Bronchial epithelial cell (primary cell): ENCODE results near the gene FXYD7. TPM values are rescaled to one million over a fixed set of nuclear protein-coding genes. Genes with fewer than 3 reads are reported as not detected.
A peak's percentile ranks its signal among the peaks of the same experiment; 100 is the strongest.

ENCODE experiments used
- DNase-seq: peaks from one replicate; pipeline ENCODE4 v3.0.0-alpha.2; 2010; ENCODE audit warnings: low read depth
- FAIRE-seq: peaks from 2 replicates; lab custom pipeline; 2011; peaks lifted over from hg19 to GRCh38; lab: Jason Lieb, UNC
- H3K27me3 ChIP-seq: 2 replicates; pipeline ENCODE4 v1.5.1; 2011; ENCODE audit warnings: low read length; ENCODE audit not compliant: control insufficient read depth, insufficient read depth
- H3K36me3 ChIP-seq: 2 replicates; pipeline ENCODE4 v1.5.1; 2011; ENCODE audit warnings: low read length; ENCODE audit not compliant: control insufficient read depth, insufficient read depth
- H3K4me3 ChIP-seq: 2 replicates; pipeline ENCODE4 v1.5.1; 2011; ENCODE audit warnings: mild to moderate bottlenecking, low read depth, low read length, control low read depth
- total RNA-seq: library from RNA; depleted of rRNA; stranded (reverse); fragments of >200 nt; gene quantifications from 2 replicates; pipeline ENCODE4 v1.2.1, GENCODE V29; 2014
- TF ChIP-seq, protein P1 (sequence below): IDR thresholded peaks from 2 replicates; pipeline ENCODE4 v1.5.1; 2011; ENCODE audit warnings: mild to moderate bottlenecking, moderate library complexity, low read length, control low read depth, inconsistent platforms; ENCODE audit not compliant: insufficient read depth, severe bottlenecking

Gene FXYD7
- total RNA-seq, 1 donor from 2014 or later = not detected

DNA sequence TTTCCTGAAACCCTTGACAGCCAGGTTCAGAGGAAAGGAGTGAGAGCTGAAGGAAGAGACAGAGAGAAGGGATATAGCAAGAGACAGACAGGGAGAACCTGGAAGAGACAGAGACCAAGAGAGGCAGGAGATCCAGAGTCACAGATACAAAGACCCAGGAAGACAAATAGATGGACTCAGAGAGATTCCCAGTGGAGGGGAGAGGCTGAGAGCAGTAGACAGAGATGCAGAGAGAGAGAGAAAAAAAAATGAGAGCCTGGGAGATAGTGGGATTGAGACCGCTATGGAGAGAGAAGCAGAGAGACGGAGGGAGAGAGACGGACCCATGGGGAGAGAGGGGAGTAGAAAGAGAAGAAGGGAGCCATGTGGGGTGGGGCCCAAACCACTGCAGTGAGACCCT lies 763 bp downstream of the FXYD7 start:
- Histone ChIP-seq H3K36me3 (no peaks in the 10 kb centered on the region), H3K4me3 (no peak overlapping the region), H3K27me3 (peaks cover 17% of the 10 kb centered on the region)
- FAIRE-seq (no peak), DNase-seq (no peak)
- TF ChIP-seq, protein P1, sequence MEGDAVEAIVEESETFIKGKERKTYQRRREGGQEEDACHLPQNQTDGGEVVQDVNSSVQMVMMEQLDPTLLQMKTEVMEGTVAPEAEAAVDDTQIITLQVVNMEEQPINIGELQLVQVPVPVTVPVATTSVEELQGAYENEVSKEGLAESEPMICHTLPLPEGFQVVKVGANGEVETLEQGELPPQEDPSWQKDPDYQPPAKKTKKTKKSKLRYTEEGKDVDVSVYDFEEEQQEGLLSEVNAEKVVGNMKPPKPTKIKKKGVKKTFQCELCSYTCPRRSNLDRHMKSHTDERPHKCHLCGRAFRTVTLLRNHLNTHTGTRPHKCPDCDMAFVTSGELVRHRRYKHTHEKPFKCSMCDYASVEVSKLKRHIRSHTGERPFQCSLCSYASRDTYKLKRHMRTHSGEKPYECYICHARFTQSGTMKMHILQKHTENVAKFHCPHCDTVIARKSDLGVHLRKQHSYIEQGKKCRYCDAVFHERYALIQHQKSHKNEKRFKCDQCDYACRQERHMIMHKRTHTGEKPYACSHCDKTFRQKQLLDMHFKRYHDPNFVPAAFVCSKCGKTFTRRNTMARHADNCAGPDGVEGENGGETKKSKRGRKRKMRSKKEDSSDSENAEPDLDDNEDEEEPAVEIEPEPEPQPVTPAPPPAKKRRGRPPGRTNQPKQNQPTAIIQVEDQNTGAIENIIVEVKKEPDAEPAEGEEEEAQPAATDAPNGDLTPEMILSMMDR = no peak

DNA sequence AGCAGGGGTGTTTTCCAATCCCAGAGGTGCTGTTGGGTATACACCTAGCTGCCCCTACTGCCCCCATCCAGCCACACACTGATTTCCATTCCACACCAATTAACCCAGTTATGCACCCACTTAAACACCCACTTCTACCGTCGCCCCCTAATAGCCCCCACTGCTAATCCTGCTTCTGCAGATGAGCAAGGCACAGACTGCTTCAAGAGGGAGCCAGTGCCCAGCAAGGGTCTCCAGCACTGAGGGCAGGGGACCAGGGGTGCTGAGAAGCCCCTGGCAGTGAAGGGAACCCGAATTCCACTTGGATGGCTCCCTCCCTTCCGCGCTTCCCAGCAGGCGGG lies 1.2 kb downstream of the FXYD7 start:
- TF ChIP-seq, protein P1 = no peak
- FAIRE-seq = no peak
- DNase-seq = no peak
- H3K36me3 ChIP-seq = no peaks in the 10 kb centered on the region
- peaks cover 17% of the 10 kb centered on the region for H3K27me3 ChIP-seq
- H3K4me3 ChIP-seq = no peak overlapping the region

DNA sequence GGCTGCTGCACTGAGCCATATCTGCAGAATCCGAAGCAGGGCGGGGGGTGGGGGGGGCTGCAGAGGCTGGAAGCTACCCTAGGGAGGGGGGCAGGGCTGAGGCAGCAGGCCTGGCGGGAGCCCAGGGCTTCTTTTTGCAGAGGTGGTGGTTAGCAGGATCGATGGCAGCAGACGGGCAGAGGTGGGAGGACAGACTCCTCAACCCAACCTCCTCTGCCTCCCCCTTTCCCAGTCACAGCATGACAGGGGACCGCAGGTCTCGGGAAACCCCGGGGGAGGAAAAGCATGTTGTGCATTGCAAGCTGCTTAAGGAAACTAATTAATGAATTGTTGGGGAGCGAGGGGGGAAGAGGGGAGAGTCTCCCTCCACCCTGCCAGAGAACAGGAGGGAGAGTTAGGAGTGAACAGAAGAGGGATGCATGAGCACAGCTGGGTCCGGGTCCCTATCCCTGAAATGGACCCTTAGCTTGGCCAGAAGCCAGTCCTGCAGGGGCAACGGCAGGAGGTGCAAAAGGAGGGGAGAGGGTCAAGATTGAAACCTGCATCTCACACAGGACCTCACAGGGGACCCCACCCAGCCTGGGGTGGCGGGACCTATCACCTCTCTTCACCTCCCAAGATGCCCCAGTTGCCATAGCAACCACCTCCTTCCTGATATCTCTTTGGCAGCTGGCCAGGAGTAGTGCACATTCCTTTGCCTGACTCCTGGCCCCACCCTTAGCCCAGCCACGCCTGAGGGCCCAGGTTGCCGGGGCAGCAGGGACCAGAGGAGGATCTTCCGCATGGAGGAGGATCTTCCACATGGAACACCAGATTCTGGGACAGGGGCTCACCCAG lies 1.8 kb downstream of the FXYD7 start:
- no peak overlapping the region for H3K4me3 ChIP-seq

DNA sequence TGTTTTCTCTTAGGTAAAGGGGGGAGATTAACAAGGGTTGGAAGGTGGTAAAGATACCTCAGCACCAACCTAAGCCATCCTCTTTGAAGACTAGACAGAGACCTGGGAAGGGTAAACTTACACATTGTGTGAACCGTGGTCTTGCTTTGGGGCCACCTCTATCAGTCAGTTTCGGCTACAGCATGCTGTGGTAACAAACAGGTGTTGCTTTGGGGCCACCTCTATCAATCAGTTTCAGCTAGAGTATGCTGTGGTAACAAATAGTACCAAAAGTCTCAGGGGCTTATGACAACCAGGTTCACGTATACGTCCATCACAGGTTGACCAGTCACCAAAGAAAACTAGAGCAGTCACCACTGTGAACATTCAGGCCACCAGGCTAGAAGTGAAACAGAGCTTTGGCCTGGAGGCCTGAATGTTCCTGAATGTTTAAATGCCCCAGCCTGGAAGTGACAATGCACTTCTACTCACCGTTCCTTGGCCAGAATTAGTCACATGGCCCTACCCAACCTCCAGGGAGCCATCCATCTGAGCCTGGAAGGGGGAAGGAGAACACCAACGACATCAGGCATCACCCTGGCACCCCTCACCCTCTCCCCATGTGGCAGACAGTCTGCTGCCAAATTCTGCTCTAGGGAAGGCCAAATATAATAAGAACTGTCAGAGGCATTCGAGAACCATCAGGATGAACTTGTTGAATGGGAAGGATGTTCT lies 3.8 kb downstream of the FXYD7 start:
- FAIRE-seq (peak; percentile 76), DNase-seq (no peak)
- H3K27me3 ChIP-seq = peaks cover 17% of the 10 kb centered on the region
- no peaks in the 10 kb centered on the region for H3K36me3 ChIP-seq
- H3K4me3 ChIP-seq = no peak overlapping the region
- TF ChIP-seq, protein P1 = no peak

More for the DNA sequence above, 1.8 kb downstream of the FXYD7 start:
- H3K36me3 ChIP-seq = no peaks in the 10 kb centered on the region
- DNase-seq (peak; percentile 61), FAIRE-seq (no peak)
- H3K27me3 ChIP-seq = peaks cover 17% of the 10 kb centered on the region
- TF ChIP-seq, protein P1 = no peak

DNA sequence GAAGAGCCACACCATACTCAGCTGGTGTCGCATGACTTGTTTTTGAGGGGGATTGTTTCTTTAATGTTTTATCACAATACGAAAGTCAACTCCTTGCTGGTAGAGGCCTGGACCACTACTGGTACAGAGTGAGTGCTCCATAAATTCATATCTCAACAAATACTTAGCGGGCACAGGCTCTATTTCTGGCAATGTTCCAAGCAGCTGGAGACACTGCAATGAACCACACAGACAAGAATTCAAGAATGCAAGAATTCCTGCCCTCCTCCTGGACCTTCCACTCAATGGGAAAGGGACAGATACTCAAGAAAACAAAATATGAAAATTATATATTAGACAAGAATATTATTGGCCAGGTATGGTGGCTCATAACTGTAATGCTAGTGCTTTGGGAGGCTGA lies 6.4 kb downstream of the FXYD7 start:
- Histone ChIP-seq H3K36me3 (no peaks in the 10 kb centered on the region), H3K27me3 (no peaks in the 10 kb centered on the region), H3K4me3 (no peak overlapping the region)
- no peak for DNase-seq
- no peak for FAIRE-seq
- TF ChIP-seq, protein P1 = no peak
